NCI-H2081 treated with DMSO at 0.1 percent for 48 hours (cell line): ENCODE results near the gene IGF2BP3.
"Not testable (repeated sequence)": the region's sequence is repeated elsewhere in the genome, so short reads cannot be mapped to it uniquely, and the experiment has no call there.

Experiments
- DNase-seq: peaks from one replicate; lab custom pipeline; 2025; lab: John Stamatoyannopoulos, UW

Gene IGF2BP3

GRCh38 chr7:23470330-23471105 is at the start of gene IGF2BP3:
TSS of gene IGF2BP3 (minus strand) at chr7:23470491. CDS start at chr7:23470110, 381 bp downstream.
- peak; percentile 89 for DNase-seq

GRCh38 chr7:23514755-23515154 is 44.5 kb upstream of the IGF2BP3 start:
- DNase-seq, result no peak

- DNase-seq, result not testable (repeated sequence)
Measured at GRCh38 chr7:23513746-23514145, 43.5 kb upstream of the IGF2BP3 start.

- no peak for DNase-seq
Measured at GRCh38 chr7:23494009-23494408, 23.7 kb upstream of the IGF2BP3 start.

- DNase-seq, result no peak
Measured at GRCh38 chr7:23491502-23491901, 21.2 kb upstream of the IGF2BP3 start.

GRCh38 chr7:23490357-23491135 is 20.3 kb upstream of the IGF2BP3 start:
- no peak for DNase-seq

GRCh38 chr7:23488714-23489113 is 18.4 kb upstream of the IGF2BP3 start:
- not testable (repeated sequence) for DNase-seq

GRCh38 chr7:23487670-23488069 is 17.4 kb upstream of the IGF2BP3 start:
- DNase-seq, result no peak

- DNase-seq, result no peak
Measured at GRCh38 chr7:23486002-23486773, 15.9 kb upstream of the IGF2BP3 start.

- DNase-seq, result no peak
Measured at GRCh38 chr7:23482686-23483085, 12.4 kb upstream of the IGF2BP3 start.

GRCh38 chr7:23477962-23478866 is 7.9 kb upstream of the IGF2BP3 start:
- DNase-seq, result no peak

- no peak for DNase-seq
Measured at GRCh38 chr7:23477157-23477499, 6.8 kb upstream of the IGF2BP3 start.

- no peak for DNase-seq
Measured at GRCh38 chr7:23476286-23477156, 6.2 kb upstream of the IGF2BP3 start.

GRCh38 chr7:23475576-23475839 is 5.2 kb upstream of the IGF2BP3 start:
- DNase-seq, result no peak

GRCh38 chr7:23474829-23475575 is 4.7 kb upstream of the IGF2BP3 start:
- DNase-seq, result no peak

GRCh38 chr7:23474094-23474828 is 4.0 kb upstream of the IGF2BP3 start:
- peak; percentile 96 for DNase-seq

- DNase-seq, result no peak
Measured at GRCh38 chr7:23473844-23474093, 3.5 kb upstream of the IGF2BP3 start.

GRCh38 chr7:23472956-23473843 is 2.9 kb upstream of the IGF2BP3 start:
- no peak for DNase-seq

GRCh38 chr7:23472556-23472955 is 2.3 kb upstream of the IGF2BP3 start:
- DNase-seq, result no peak
